Right lobe of liver (tissue), 6 donors: ENCODE results near the gene COL16A1. TPM values are rescaled to one million over a fixed set of nuclear protein-coding genes. Genes with fewer than 3 reads are reported as not detected.

Source experiments
- ATAC-seq, 4 donors: fragments of 200-7000 bp; cut with Tn5 transposase; one replicate each; pipeline ENCODE4 v1.9.1; 2020; ENCODE audit warnings: mild to moderate bottlenecking in 4 of 4, moderate library complexity in 4 of 4
- DNase-seq, 3 donors: peaks; one replicate each; pipeline ENCODE4 v3.0.0-alpha.2; 2020
- H3K27ac ChIP-seq, 3 donors: fragments of 200-600 bp; one replicate each; pipeline ENCODE4 v1.8.0; 2022
- H3K27me3 ChIP-seq, 2 donors: fragments of 200-600 bp; one replicate each; pipeline ENCODE4 v1.8.0; 2022
- H3K36me3 ChIP-seq, 4 donors: fragments of 200-600 bp; sonication (generic) in 1 of 4; one replicate each; pipeline versions ENCODE4 v1.5.1 to v1.8.0; 2017 to 2022; ENCODE audit warnings: control low read depth in 1 of 4
- H3K4me1 ChIP-seq, 4 donors: fragments of 200-600 bp; sonication (generic) in 1 of 4; one replicate each; pipeline versions ENCODE4 v1.5.1 to v1.8.0; 2017 to 2022; ENCODE audit warnings: control low read depth in 1 of 4
- H3K4me3 ChIP-seq, 3 donors: fragments of 200-600 bp; one replicate each; pipeline ENCODE4 v1.8.0; 2022
- H3K9me3 ChIP-seq, 4 donors: fragments of 200-600 bp; sonication (generic) in 1 of 4; one replicate each; pipeline versions ENCODE4 v1.5.1 to v1.8.0; 2017 to 2022; ENCODE audit warnings: control low read depth in 1 of 4
- CTCF ChIP-seq, 4 donors: fragments of 200-600 bp in 3 of 4; fragments of 450-650 bp in 1 of 4; IDR thresholded peaks; one replicate each; pipeline versions ENCODE4 v1.5.1 to v1.8.0; 2016 to 2022; ENCODE audit warnings: antibody characterized with exemption in 4 of 4, mild to moderate bottlenecking in 2 of 4
- POLR2A ChIP-seq: fragments of 450-650 bp; IDR thresholded peaks from one replicate; pipeline ENCODE4 v1.6.1; 2017; ENCODE audit warnings: antibody characterized with exemption, mild to moderate bottlenecking
- WGBS: methylation state at CpG from one replicate; pipeline ENCODE4 v1.1.6; 2018; ENCODE audit warnings: low coverage, low lambda C conversion rate; ENCODE audit not compliant: insufficient coverage; ENCODE audit errors: missing lambda C conversion rate; 5-methylcytosine and 5-hydroxymethylcytosine counted together
- intact Hi-C, 2 donors: fragments of 100-400 bp; cut with DNase I; formaldehyde crosslinking; loops; one replicate each; pipeline versions ENCODE4 v1.11.2 to v1.14.1; 2022
- total RNA-seq, 6 experiments: library from RNA; depleted of rRNA in 2 of 6; stranded (reverse); fragments of >200 nt in 2 of 6; fragmentation: NEBNext Ultra II Directional in 3 of 6; extraction: Animal tissue kit (Norgen Biotek cat#: 25700) in 3 of 6; gene quantifications; one replicate each; pipeline versions ENCODE4 v1.1.0 to v1.2.4, GENCODE V29; 2016 to 2023
- donor health status: DM: no; HTN: yes; CAD: no.
- donor health status: DM: no; HTN: no; CAD: no.
- donor health status: DM: no; HTN: no; CAD: no.
- donor health status: DM: no; HTN: yes; CAD: no.
- donor health status: DM: no; HTN: yes; CAD: no.

COL16A1 gene
- total RNA-seq, 6 experiments from 2014 or later, result 0.73 to 3.5 (median 1.9) TPM

- 71% methylated on average over 5 of the region's 5 CpGs for WGBS
- no peak for ATAC-seq
- no peak for DNase-seq
- Histone ChIP-seq H3K4me1 (peaks cover 0 to 5% (median 0%) of the 10 kb centered on the region in 4 donors), H3K36me3 (peaks cover 0 to 17% (median 1%) of the 10 kb centered on the region in 4 donors), H3K9me3 (no peaks in the 10 kb centered on the region), H3K27me3 (no peaks in the 10 kb centered on the region), H3K27ac (no peak overlapping the region), H3K4me3 (no peak overlapping the region)
- intact Hi-C loops, result no loop called here
- TF ChIP-seq CTCF (IDR thresholded peaks at IDR 0.05), result no peak
- TF ChIP-seq POLR2A, result no peak
Measured at GRCh38 chr1:31637915-31638673, 65.7 kb downstream of the COL16A1 start.

GRCh38 chr1:31633117-31633516 lies 70.7 kb downstream of the COL16A1 start:
- H3K27ac ChIP-seq, result no peak overlapping the region
- no peaks in the 10 kb centered on the region for H3K9me3 ChIP-seq
- WGBS, result 79% methylated on average over 2 of the region's 4 CpGs
- H3K27me3 ChIP-seq, result no peaks in the 10 kb centered on the region
- H3K4me3 ChIP-seq, result no peak overlapping the region
- peak in 1 of 4 donors; percentile 28 for ATAC-seq
- TF ChIP-seq POLR2A (no peak), CTCF (IDR thresholded peaks at IDR 0.05) (peak; percentile 13 to 46 (median 32))
- H3K4me1 ChIP-seq, result no peaks in the 10 kb centered on the region
- intact Hi-C loops, result no loop called here
- no peak for DNase-seq
- peaks cover 0 to 66% (median 16%) of the 10 kb centered on the region in 4 donors for H3K36me3 ChIP-seq

- no peak overlapping the region for H3K27ac ChIP-seq
- DNase-seq (no peak), ATAC-seq (no peak)
- no peaks in the 10 kb centered on the region for H3K27me3 ChIP-seq
- H3K4me1 ChIP-seq, result no peaks in the 10 kb centered on the region
- H3K36me3 ChIP-seq, result peaks cover 0 to 70% (median 16%) of the 10 kb centered on the region in 4 donors
- no CpG with 5 or more reads among the region's 3 CpGs for WGBS
- no peak for TF ChIP-seq CTCF (IDR thresholded peaks at IDR 0.05)
- no peak for TF ChIP-seq POLR2A
- no peaks in the 10 kb centered on the region for H3K9me3 ChIP-seq
- intact Hi-C loops, result no loop called here
- H3K4me3 ChIP-seq, result no peak overlapping the region
Measured at GRCh38 chr1:31632649-31633048, 71.2 kb downstream of the COL16A1 start.

- Histone ChIP-seq H3K9me3 (no peaks in the 10 kb centered on the region), H3K4me1 (no peaks in the 10 kb centered on the region), H3K27ac (no peak overlapping the region), H3K27me3 (no peaks in the 10 kb centered on the region), H3K4me3 (no peak overlapping the region), H3K36me3 (peaks cover 0 to 57% (median 17%) of the 10 kb centered on the region in 4 donors)
- TF ChIP-seq POLR2A, result no peak
- TF ChIP-seq CTCF (IDR thresholded peaks at IDR 0.05), result no peak
- DNase-seq (no peak), ATAC-seq (no peak)
- intact Hi-C loops, result no loop called here
- 88% methylated on average over 2 of the region's 6 CpGs for WGBS
Measured at GRCh38 chr1:31628931-31629556, 74.8 kb downstream of the COL16A1 start.
